ENCODE data around the gene SFXN3. TPM values are rescaled to one million over a fixed set of nuclear protein-coding genes. Genes with fewer than 3 reads are reported as not detected.
A peak's percentile ranks its signal among the peaks of the same experiment; 100 is the strongest.

The SFXN3 gene
- total and polyA plus RNA-seq, 2 of the 13 experiments (the other 11 are each of a cell fraction or from before 2014, with no cell fraction given): 16.8 to 71.5 TPM

GRCh38 chr10:101018600-101019439 is 12.2 kb upstream of the SFXN3 start (continued):
- no peak for TF ChIP-seq NAIF1 (CRISPR knock-in tag; IDR thresholded peaks at IDR 0.05; ENCODE audit: borderline replicate concordance)
- TF ChIP-seq ATRX (CRISPR knock-in tag; IDR thresholded peaks at IDR 0.05; ENCODE audit: borderline replicate concordance): no peak
- TF ChIP-seq, protein P1, sequence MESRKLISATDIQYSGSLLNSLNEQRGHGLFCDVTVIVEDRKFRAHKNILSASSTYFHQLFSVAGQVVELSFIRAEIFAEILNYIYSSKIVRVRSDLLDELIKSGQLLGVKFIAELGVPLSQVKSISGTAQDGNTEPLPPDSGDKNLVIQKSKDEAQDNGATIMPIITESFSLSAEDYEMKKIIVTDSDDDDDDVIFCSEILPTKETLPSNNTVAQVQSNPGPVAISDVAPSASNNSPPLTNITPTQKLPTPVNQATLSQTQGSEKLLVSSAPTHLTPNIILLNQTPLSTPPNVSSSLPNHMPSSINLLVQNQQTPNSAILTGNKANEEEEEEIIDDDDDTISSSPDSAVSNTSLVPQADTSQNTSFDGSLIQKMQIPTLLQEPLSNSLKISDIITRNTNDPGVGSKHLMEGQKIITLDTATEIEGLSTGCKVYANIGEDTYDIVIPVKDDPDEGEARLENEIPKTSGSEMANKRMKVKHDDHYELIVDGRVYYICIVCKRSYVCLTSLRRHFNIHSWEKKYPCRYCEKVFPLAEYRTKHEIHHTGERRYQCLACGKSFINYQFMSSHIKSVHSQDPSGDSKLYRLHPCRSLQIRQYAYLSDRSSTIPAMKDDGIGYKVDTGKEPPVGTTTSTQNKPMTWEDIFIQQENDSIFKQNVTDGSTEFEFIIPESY (CRISPR knock-in tag; IDR thresholded peaks at IDR 0.05): 0 out of 2 replicates have a peak, but pooled peaks have one; percentile 10
- TF ChIP-seq ZNF17 (CRISPR knock-in tag; IDR thresholded peaks at IDR 0.05): no peak
- no peak for TF ChIP-seq REST (IDR thresholded peaks at IDR 0.05; ENCODE audit: borderline replicate concordance in 1 of 2, low read depth in 1 of 2, low read length in 2 of 2)
- TF ChIP-seq BHLHE40 (IDR thresholded peaks at IDR 0.05; ENCODE audit: low read length): 0 out of 2 replicates have a peak, but pooled peaks have one; percentile 6
- TF ChIP-seq, protein P2, sequence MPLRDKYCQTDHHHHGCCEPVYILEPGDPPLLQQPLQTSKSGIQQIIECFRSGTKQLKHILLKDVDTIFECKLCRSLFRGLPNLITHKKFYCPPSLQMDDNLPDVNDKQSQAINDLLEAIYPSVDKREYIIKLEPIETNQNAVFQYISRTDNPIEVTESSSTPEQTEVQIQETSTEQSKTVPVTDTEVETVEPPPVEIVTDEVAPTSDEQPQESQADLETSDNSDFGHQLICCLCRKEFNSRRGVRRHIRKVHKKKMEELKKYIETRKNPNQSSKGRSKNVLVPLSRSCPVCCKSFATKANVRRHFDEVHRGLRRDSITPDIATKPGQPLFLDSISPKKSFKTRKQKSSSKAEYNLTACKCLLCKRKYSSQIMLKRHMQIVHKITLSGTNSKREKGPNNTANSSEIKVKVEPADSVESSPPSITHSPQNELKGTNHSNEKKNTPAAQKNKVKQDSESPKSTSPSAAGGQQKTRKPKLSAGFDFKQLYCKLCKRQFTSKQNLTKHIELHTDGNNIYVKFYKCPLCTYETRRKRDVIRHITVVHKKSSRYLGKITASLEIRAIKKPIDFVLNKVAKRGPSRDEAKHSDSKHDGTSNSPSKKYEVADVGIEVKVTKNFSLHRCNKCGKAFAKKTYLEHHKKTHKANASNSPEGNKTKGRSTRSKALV (CRISPR knock-in tag; IDR thresholded peaks at IDR 0.05): no peak
- TF ChIP-seq, protein P3, sequence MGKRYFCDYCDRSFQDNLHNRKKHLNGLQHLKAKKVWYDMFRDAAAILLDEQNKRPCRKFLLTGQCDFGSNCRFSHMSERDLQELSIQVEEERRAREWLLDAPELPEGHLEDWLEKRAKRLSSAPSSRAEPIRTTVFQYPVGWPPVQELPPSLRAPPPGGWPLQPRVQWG (CRISPR knock-in tag; IDR thresholded peaks at IDR 0.05; ENCODE audit: borderline replicate concordance, low read depth): no peak
- TF ChIP-seq, protein P4, sequence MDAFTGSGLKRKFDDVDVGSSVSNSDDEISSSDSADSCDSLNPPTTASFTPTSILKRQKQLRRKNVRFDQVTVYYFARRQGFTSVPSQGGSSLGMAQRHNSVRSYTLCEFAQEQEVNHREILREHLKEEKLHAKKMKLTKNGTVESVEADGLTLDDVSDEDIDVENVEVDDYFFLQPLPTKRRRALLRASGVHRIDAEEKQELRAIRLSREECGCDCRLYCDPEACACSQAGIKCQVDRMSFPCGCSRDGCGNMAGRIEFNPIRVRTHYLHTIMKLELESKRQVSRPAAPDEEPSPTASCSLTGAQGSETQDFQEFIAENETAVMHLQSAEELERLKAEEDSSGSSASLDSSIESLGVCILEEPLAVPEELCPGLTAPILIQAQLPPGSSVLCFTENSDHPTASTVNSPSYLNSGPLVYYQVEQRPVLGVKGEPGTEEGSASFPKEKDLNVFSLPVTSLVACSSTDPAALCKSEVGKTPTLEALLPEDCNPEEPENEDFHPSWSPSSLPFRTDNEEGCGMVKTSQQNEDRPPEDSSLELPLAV (CRISPR knock-in tag; conservative IDR thresholded peaks at IDR 0.05; ENCODE audit: low read depth): no peak
- no peak for TF ChIP-seq ZNF670 (CRISPR knock-in tag; IDR thresholded peaks at IDR 0.05; ENCODE audit: borderline replicate concordance)
- TF ChIP-seq ZNF616 (CRISPR knock-in tag; IDR thresholded peaks at IDR 0.05; ENCODE audit: low read depth): no peak
- peak; percentile 78; the same call in 1 of the 2 replicates for TF ChIP-seq ZFP1 (CRISPR knock-in tag; IDR thresholded peaks at IDR 0.05)
- TF ChIP-seq ZNF816 (CRISPR knock-in tag; IDR thresholded peaks at IDR 0.05; ENCODE audit: borderline replicate concordance): no peak
- no peak for TF ChIP-seq PRPF4 (IDR thresholded peaks at IDR 0.05; ENCODE audit: low read depth, low read length, poor library complexity, severe bottlenecking)
- no peak for TF ChIP-seq MAFK (conservative IDR thresholded peaks at IDR 0.05 in 1 of 2, IDR thresholded peaks at IDR 0.05 in 1 of 2; ENCODE audit: low read length in 2 of 2)
- no peak for TF ChIP-seq HMG20A (CRISPR knock-in tag; IDR thresholded peaks at IDR 0.05; ENCODE audit: borderline replicate concordance)
- TF ChIP-seq MXD4 (CRISPR knock-in tag; IDR thresholded peaks at IDR 0.05): peak; percentile 74; the same call in 1 of the 2 replicates
- TF ChIP-seq ZSCAN30 (CRISPR knock-in tag; IDR thresholded peaks at IDR 0.05): no peak
- no peak for TF ChIP-seq CHD2 (IDR thresholded peaks at IDR 0.05; ENCODE audit: low read depth, low read length)
